Activated naive CD8-positive, alpha-beta T cell (primary cell): ENCODE measurements around the gene PANK3.

Experiments
- H3K27ac Mint-ChIP-seq: one replicate; pipeline ENCODE4 v1.8.0; 2021; ENCODE audit warnings: mixed read lengths
- H3K27me3 Mint-ChIP-seq: one replicate; pipeline ENCODE4 v1.8.0; 2021; ENCODE audit warnings: mixed read lengths
- H3K36me3 Mint-ChIP-seq: one replicate; pipeline ENCODE4 v1.8.0; 2021; ENCODE audit warnings: mixed read lengths
- H3K4me1 Mint-ChIP-seq: one replicate; pipeline ENCODE4 v1.8.0; 2021; ENCODE audit warnings: low read depth, mixed read lengths
- H3K4me3 Mint-ChIP-seq: one replicate; pipeline ENCODE4 v1.8.0; 2021; ENCODE audit warnings: mild to moderate bottlenecking, mixed read lengths
- H3K9me3 Mint-ChIP-seq: one replicate; pipeline ENCODE4 v1.8.0; 2021; ENCODE audit warnings: low read depth, mixed read lengths

The PANK3 gene

GRCh38 chr5:168578538-168579487 lies at the start of gene PANK3:
Gene PANK3 (minus strand): TSS chr5:168579368. CDS start chr5:168579283, 85 bp downstream.
- Mint-ChIP-seq H3K4me3 (peak within 1 kb of the TSS; percentile 98), H3K9me3 (no peaks in the 10 kb centered on the region), H3K4me1 (peaks cover 35% of the 10 kb centered on the region), H3K27me3 (no peaks in the 10 kb centered on the region), H3K36me3 (peaks cover 6% of the 10 kb centered on the region), H3K27ac (peak within 1 kb of the TSS; percentile 99)

DNA sequence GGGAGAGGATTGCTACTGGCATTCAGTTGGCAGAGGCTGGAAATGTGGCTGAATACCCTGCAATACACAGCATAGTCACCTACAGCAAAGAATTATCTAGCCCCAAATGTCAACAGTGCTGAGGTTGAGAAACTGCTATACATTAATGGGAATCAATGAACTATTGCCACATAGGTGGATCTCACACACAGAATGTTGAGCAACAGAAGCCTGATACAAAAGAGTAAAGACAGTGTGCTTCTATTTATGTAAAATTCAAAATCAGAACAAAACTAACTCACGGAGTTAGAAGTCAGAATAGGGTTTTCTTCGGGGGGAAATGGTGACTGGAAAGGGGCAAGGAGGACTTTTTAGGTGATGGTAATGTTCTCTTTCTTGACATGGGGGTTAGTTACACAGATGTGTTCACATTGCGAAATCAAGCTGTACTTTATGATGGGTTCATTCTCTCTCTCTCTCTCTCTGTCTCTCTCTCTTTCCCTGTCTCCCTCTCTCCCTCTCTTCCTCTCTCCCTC lies 45.7 kb upstream of the PANK3 start:
- Mint-ChIP-seq H3K27me3 (peaks cover 12% of the 10 kb centered on the region), H3K36me3 (peaks cover 2% of the 10 kb centered on the region), H3K27ac (no peak overlapping the region), H3K4me1 (no peaks in the 10 kb centered on the region), H3K4me3 (no peak overlapping the region), H3K9me3 (no peaks in the 10 kb centered on the region)

- no peak overlapping the region for H3K4me3 Mint-ChIP-seq
- no peaks in the 10 kb centered on the region for H3K9me3 Mint-ChIP-seq
- no peak overlapping the region for H3K27ac Mint-ChIP-seq
- no peaks in the 10 kb centered on the region for H3K36me3 Mint-ChIP-seq
- H3K4me1 Mint-ChIP-seq, result no peaks in the 10 kb centered on the region
- no peaks in the 10 kb centered on the region for H3K27me3 Mint-ChIP-seq
Measured at GRCh38 chr5:168620807-168621206, 41.6 kb upstream of the PANK3 start.

GRCh38 chr5:168614661-168615060 lies 35.5 kb upstream of the PANK3 start:
- Mint-ChIP-seq H3K9me3 (no peaks in the 10 kb centered on the region), H3K4me1 (peaks cover 12% of the 10 kb centered on the region), H3K36me3 (no peaks in the 10 kb centered on the region), H3K4me3 (no peak overlapping the region), H3K27ac (no peak overlapping the region), H3K27me3 (no peaks in the 10 kb centered on the region)

- H3K27ac Mint-ChIP-seq, result peak overlapping the region; percentile 18
- H3K27me3 Mint-ChIP-seq, result no peaks in the 10 kb centered on the region
- no peak overlapping the region for H3K4me3 Mint-ChIP-seq
- H3K9me3 Mint-ChIP-seq, result no peaks in the 10 kb centered on the region
- H3K36me3 Mint-ChIP-seq, result no peaks in the 10 kb centered on the region
- H3K4me1 Mint-ChIP-seq, result peaks cover 12% of the 10 kb centered on the region
Measured at GRCh38 chr5:168613996-168614395, 34.8 kb upstream of the PANK3 start.

- Mint-ChIP-seq H3K27me3 (no peaks in the 10 kb centered on the region), H3K9me3 (no peaks in the 10 kb centered on the region), H3K27ac (peak overlapping the region; percentile 89), H3K4me1 (peaks cover 12% of the 10 kb centered on the region), H3K36me3 (peaks cover 3% of the 10 kb centered on the region), H3K4me3 (peak overlapping the region; percentile 52)
Measured at GRCh38 chr5:168613396-168613795, 34.2 kb upstream of the PANK3 start.

GRCh38 chr5:168612996-168613395 lies 33.8 kb upstream of the PANK3 start:
- peak overlapping the region; percentile 89 for H3K27ac Mint-ChIP-seq
- peak overlapping the region; percentile 52 for H3K4me3 Mint-ChIP-seq

DNA sequence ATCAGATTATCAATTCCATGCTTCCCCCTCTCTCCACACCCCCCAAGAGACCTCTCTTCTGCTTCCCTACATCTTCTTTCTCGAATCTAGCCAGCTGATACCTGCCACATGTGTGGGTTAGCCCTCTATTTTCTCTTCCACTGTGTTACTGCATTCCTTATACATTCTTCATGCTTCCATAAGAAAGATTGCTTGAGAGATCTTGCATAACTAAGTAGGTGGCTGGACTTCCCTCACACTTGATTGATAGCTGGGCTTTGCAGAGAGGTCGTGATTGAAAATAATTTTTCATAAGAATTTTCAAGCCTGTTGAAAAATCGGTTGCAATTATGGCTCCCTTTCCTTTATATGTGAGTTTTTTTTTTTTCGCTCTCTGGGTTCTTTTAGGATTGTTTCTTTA lies 33.0 kb upstream of the PANK3 start:
- no peaks in the 10 kb centered on the region for H3K27me3 Mint-ChIP-seq
- no peak overlapping the region for H3K27ac Mint-ChIP-seq
- H3K4me3 Mint-ChIP-seq, result no peak overlapping the region
- peaks cover 14% of the 10 kb centered on the region for H3K4me1 Mint-ChIP-seq
- H3K9me3 Mint-ChIP-seq, result no peaks in the 10 kb centered on the region
- peaks cover 3% of the 10 kb centered on the region for H3K36me3 Mint-ChIP-seq

More at GRCh38 chr5:168612996-168613395, 33.8 kb upstream of the PANK3 start:
- Mint-ChIP-seq H3K4me1 (peaks cover 12% of the 10 kb centered on the region), H3K9me3 (no peaks in the 10 kb centered on the region), H3K36me3 (peaks cover 3% of the 10 kb centered on the region), H3K27me3 (no peaks in the 10 kb centered on the region)

GRCh38 chr5:168611165-168611564 lies 32.0 kb upstream of the PANK3 start:
- no peaks in the 10 kb centered on the region for H3K9me3 Mint-ChIP-seq
- H3K27me3 Mint-ChIP-seq, result no peaks in the 10 kb centered on the region
- H3K4me1 Mint-ChIP-seq, result peaks cover 14% of the 10 kb centered on the region
- peak overlapping the region; percentile 41 for H3K27ac Mint-ChIP-seq
- H3K4me3 Mint-ChIP-seq, result no peak overlapping the region
- H3K36me3 Mint-ChIP-seq, result peaks cover 3% of the 10 kb centered on the region

DNA sequence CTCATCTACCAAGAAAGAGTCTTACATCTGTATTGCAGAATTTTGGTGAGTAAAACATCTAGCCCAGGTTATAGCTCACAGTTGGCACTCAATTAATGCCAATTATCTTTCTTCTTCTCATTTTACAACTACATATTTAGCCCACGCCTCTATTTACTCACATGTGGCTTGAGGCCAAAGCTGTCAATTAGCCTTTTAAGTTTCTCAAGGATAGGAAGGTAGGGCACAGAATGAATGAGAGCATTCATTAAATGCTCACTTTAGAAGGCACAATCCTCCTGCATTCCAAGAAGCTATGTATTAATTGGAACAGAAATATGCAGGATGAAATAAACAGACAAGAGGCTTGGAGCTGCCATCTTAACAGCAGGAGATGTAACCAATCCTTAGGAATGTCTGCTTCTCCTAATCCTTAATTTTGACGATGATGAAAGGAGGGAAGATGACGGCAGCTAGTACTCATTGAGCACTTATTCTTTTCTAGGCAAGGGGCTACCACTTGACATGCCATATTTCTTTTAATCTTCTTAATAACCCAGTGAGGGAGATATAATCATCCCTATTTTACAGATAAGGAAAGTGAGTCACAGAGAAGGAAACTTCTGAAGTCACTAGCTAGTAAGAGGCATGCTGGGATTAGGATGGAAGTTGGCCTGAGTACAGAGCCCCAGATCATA lies 30.8 kb upstream of the PANK3 start:
- peaks cover 14% of the 10 kb centered on the region for H3K4me1 Mint-ChIP-seq
- no peak overlapping the region for H3K27ac Mint-ChIP-seq
- H3K9me3 Mint-ChIP-seq, result no peaks in the 10 kb centered on the region
- no peaks in the 10 kb centered on the region for H3K27me3 Mint-ChIP-seq
- H3K4me3 Mint-ChIP-seq, result no peak overlapping the region
- H3K36me3 Mint-ChIP-seq, result peaks cover 3% of the 10 kb centered on the region

DNA sequence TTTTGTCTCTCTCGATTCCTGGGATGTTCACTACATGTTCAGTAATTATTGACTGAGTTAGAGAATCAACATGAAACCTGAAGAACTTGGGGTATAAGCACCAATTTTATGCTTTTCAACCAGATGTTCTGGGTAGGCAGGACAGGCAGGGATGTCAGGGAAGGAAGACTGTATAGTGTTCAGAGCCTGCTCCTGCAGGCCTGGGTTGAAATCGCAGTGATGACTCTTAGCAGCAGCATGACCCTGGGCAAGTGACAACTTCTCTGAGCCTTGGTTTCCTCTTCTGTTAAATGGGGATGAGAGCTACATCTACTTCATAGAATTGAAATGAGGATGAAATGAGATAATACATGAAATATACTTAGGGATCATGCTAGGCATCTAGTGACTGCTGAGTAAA lies 29.7 kb upstream of the PANK3 start:
- no peaks in the 10 kb centered on the region for H3K27me3 Mint-ChIP-seq
- peaks cover 3% of the 10 kb centered on the region for H3K36me3 Mint-ChIP-seq
- H3K4me3 Mint-ChIP-seq, result no peak overlapping the region
- peaks cover 14% of the 10 kb centered on the region for H3K4me1 Mint-ChIP-seq
- H3K27ac Mint-ChIP-seq, result no peak overlapping the region
- no peaks in the 10 kb centered on the region for H3K9me3 Mint-ChIP-seq

GRCh38 chr5:168608386-168608785 lies 29.2 kb upstream of the PANK3 start:
- peaks cover 3% of the 10 kb centered on the region for H3K36me3 Mint-ChIP-seq
- peaks cover 10% of the 10 kb centered on the region for H3K4me1 Mint-ChIP-seq
- H3K27me3 Mint-ChIP-seq, result no peaks in the 10 kb centered on the region
- no peak overlapping the region for H3K27ac Mint-ChIP-seq
- H3K9me3 Mint-ChIP-seq, result no peaks in the 10 kb centered on the region
- H3K4me3 Mint-ChIP-seq, result no peak overlapping the region

- Mint-ChIP-seq H3K4me3 (no peak overlapping the region), H3K4me1 (peaks cover 6% of the 10 kb centered on the region), H3K9me3 (no peaks in the 10 kb centered on the region), H3K27ac (no peak overlapping the region), H3K36me3 (peaks cover 3% of the 10 kb centered on the region), H3K27me3 (no peaks in the 10 kb centered on the region)
Measured at GRCh38 chr5:168607946-168608345, 28.8 kb upstream of the PANK3 start.

- H3K27ac Mint-ChIP-seq, result no peak overlapping the region
- peaks cover 3% of the 10 kb centered on the region for H3K36me3 Mint-ChIP-seq
- no peak overlapping the region for H3K4me3 Mint-ChIP-seq
- no peaks in the 10 kb centered on the region for H3K9me3 Mint-ChIP-seq
- peaks cover 2% of the 10 kb centered on the region for H3K4me1 Mint-ChIP-seq
- H3K27me3 Mint-ChIP-seq, result no peaks in the 10 kb centered on the region
Measured at GRCh38 chr5:168606562-168606961, 27.4 kb upstream of the PANK3 start.

- Mint-ChIP-seq H3K36me3 (peaks cover 3% of the 10 kb centered on the region), H3K4me3 (no peak overlapping the region), H3K27me3 (no peaks in the 10 kb centered on the region), H3K4me1 (peaks cover 2% of the 10 kb centered on the region), H3K27ac (no peak overlapping the region), H3K9me3 (no peaks in the 10 kb centered on the region)
Measured at GRCh38 chr5:168604436-168604835, 25.3 kb upstream of the PANK3 start.
